ENCODE measurements around the gene PTBP3.
"Not testable (repeated sequence)": the region's sequence is repeated elsewhere in the genome, so short reads cannot be mapped to it uniquely, and the experiment has no call there.

Gene PTBP3

DNA sequence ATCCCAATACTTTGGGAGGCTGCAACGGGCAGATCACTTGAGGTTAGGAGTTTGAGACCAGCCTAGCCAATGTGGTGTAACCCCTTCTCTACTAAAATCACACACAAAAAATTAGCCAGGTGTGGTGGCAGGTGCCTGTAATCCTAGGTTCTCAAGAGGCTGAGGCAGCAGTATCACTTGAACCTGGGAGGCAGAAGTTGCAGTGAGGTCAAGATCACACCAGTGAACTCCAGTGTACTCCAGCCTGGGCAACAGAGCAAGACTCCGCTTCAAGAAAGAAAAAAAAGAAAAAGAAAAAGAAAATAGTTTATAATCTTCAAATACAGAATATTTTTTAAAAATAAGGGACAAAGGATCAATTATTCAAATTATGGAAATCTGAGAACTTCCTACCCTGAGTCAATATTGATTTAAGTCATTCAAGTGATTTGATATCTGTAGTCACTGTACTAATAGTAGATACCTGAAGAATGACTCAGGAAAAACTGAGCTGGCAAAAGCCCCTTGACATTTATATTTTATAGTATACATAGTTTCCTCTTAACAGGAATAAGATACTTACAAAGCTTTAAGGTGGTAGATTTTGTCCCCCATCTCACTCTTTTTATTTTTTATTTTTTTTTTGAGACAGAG, 61.8 kb downstream of the PTBP3 start:
- no peaks in the 10 kb centered on the region for H3K4me1 ChIP-seq (ENCODE audit: control insufficient read depth, low read depth, low read length)
- H3K27ac ChIP-seq (ENCODE audit: low read depth, low read length), result no peak overlapping the region
- H3K36me3 ChIP-seq (ENCODE audit: control insufficient read depth, insufficient read depth, low read length), result no peaks in the 10 kb centered on the region
- H4K8ac ChIP-seq (ENCODE audit: low read depth, low read length), result no peak overlapping the region
- no CpG with 5 or more reads among the region's 2 CpGs for WGBS (ENCODE audit: extremely low coverage, insufficient coverage, low lambda C conversion rate)
- no peak overlapping the region for H2AK5ac ChIP-seq (ENCODE audit: low read length)
- H3K4me2 ChIP-seq (ENCODE audit: low read length), result no peak overlapping the region
- H3K18ac ChIP-seq (ENCODE audit: low read length), result no peak overlapping the region
- no peak overlapping the region for H3K56ac ChIP-seq (ENCODE audit: low read length)
- peaks cover 5% of the 10 kb centered on the region for H3K79me1 ChIP-seq (ENCODE audit: low read length)
- no peak overlapping the region for H2BK5ac ChIP-seq (ENCODE audit: low read length)
- no peak overlapping the region for H2BK120ac ChIP-seq (ENCODE audit: low read depth, low read length)
- no peak for DNase-seq
- no peak overlapping the region for H3K9ac ChIP-seq (ENCODE audit: low read length)
- H3K4me3 ChIP-seq (ENCODE audit: low read length), result no peak overlapping the region
- no peak overlapping the region for H4K5ac ChIP-seq (ENCODE audit: low read length)
- no peaks in the 10 kb centered on the region for H3K27me3 ChIP-seq (ENCODE audit: insufficient read depth, low read length, poor library complexity)
- no peak overlapping the region for H2BK15ac ChIP-seq (replicated peaks; ENCODE audit: low read depth)
- no peak overlapping the region for H3K23ac ChIP-seq (ENCODE audit: low read length)
- no peak overlapping the region for H3K4ac ChIP-seq (ENCODE audit: low read depth, low read length)
- peaks cover 2% of the 10 kb centered on the region for H3K79me2 ChIP-seq (ENCODE audit: control insufficient read depth, insufficient read depth, low read length)

DNA sequence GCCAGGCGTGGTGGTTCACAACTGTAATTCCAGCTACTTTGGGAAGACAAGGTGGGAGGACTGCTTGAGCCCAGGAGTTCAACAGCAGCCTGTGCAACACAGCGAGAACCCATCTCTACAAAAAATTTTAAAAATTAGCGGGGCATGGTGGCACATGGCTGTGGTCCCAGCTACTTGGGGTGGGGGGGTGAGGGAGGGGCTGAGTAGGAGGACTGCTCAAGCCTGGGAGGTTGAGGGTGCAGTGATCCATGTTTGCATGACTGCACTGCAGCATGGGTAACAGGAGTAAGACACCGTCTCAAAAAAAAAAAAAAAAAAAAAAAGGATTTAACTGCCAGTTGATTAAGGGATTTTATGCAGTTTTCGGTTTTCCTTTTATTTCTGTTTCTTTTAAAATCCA, 65.0 kb downstream of the PTBP3 start:
- Histone ChIP-seq H2BK120ac (ENCODE audit: low read depth, low read length) (no peak overlapping the region), H2BK15ac (replicated peaks; ENCODE audit: low read depth) (no peak overlapping the region), H4K8ac (ENCODE audit: low read depth, low read length) (no peak overlapping the region), H3K4me2 (ENCODE audit: low read length) (no peak overlapping the region), H3K4ac (ENCODE audit: low read depth, low read length) (no peak overlapping the region), H3K27me3 (ENCODE audit: insufficient read depth, low read length, poor library complexity) (no peaks in the 10 kb centered on the region), H3K27ac (ENCODE audit: low read depth, low read length) (no peak overlapping the region), H2AK5ac (ENCODE audit: low read length) (no peak overlapping the region), H3K36me3 (ENCODE audit: control insufficient read depth, insufficient read depth, low read length) (no peaks in the 10 kb centered on the region), H3K18ac (ENCODE audit: low read length) (no peak overlapping the region), H3K9ac (ENCODE audit: low read length) (no peak overlapping the region), H4K5ac (ENCODE audit: low read length) (no peak overlapping the region), H3K56ac (ENCODE audit: low read length) (no peak overlapping the region), H3K4me1 (ENCODE audit: control insufficient read depth, low read depth, low read length) (no peaks in the 10 kb centered on the region), H2BK5ac (ENCODE audit: low read length) (no peak overlapping the region), H3K79me1 (ENCODE audit: low read length) (peaks cover 6% of the 10 kb centered on the region), H3K4me3 (ENCODE audit: low read length) (no peak overlapping the region), H3K23ac (ENCODE audit: low read length) (no peak overlapping the region), H3K79me2 (ENCODE audit: control insufficient read depth, insufficient read depth, low read length) (no peaks in the 10 kb centered on the region)
- WGBS (ENCODE audit: extremely low coverage, insufficient coverage, low lambda C conversion rate), result no CpG with 5 or more reads among the region's 5 CpGs
- DNase-seq, result no peak

DNA sequence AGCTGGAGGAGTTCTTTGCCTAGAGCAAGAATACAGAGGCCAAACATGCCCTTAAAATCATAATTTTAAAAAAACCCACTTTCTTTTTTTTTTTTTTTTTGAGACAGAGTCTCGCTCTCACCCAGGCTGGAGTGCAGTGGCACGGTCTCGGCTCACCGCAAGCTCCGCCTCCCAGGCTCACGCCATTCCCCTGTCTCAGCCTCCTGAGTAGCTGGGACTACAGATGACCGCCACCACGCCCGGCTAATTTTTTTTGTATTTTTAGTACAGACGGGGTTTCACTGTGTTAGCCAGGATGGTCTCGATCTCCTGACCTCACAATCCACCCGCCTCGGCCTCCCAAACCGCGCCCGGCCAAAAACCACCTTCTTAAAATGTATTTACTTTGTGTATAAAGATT, 66.3 kb downstream of the PTBP3 start:
- not testable (repeated sequence) for H3K79me1 ChIP-seq (ENCODE audit: low read length); H2BK15ac ChIP-seq (replicated peaks; ENCODE audit: low read depth); H4K8ac ChIP-seq (ENCODE audit: low read depth, low read length); H2AK5ac ChIP-seq (ENCODE audit: low read length); H2BK120ac ChIP-seq (ENCODE audit: low read depth, low read length); H3K4ac ChIP-seq (ENCODE audit: low read depth, low read length); H4K5ac ChIP-seq (ENCODE audit: low read length); H3K4me1 ChIP-seq (ENCODE audit: control insufficient read depth, low read depth, low read length); H3K4me2 ChIP-seq (ENCODE audit: low read length); H2BK5ac ChIP-seq (ENCODE audit: low read length); DNase-seq; H3K18ac ChIP-seq (ENCODE audit: low read length); H3K79me2 ChIP-seq (ENCODE audit: control insufficient read depth, insufficient read depth, low read length); H3K4me3 ChIP-seq (ENCODE audit: low read length); H3K56ac ChIP-seq (ENCODE audit: low read length); H3K23ac ChIP-seq (ENCODE audit: low read length); H3K36me3 ChIP-seq (ENCODE audit: control insufficient read depth, insufficient read depth, low read length); H3K27me3 ChIP-seq (ENCODE audit: insufficient read depth, low read length, poor library complexity); H3K9ac ChIP-seq (ENCODE audit: low read length); H3K27ac ChIP-seq (ENCODE audit: low read depth, low read length)
- no CpG with 5 or more reads among the region's 16 CpGs for WGBS (ENCODE audit: extremely low coverage, insufficient coverage, low lambda C conversion rate)

DNA sequence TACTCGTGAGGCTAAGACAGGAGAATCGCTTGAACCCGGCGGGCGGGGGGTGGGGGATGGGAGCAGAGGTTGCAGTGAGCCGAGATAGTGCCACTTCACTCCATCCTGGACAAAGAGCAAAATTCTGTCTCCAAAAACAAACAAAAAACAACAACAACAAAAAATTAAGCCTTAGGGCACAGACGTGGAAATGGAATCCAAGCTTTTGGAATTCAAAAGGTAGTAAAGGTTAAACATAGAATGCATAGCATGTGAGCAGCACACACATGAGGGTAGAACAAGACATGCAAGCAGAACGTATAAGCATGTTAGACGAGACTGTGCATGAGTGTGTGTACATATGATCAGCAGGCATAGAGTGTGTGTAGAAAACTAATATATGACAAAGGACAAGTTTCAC, 68.0 kb downstream of the PTBP3 start:
- no peak overlapping the region for H4K5ac ChIP-seq (ENCODE audit: low read length)
- peaks cover 3% of the 10 kb centered on the region for H3K79me1 ChIP-seq (ENCODE audit: low read length)
- no peak overlapping the region for H3K18ac ChIP-seq (ENCODE audit: low read length)
- H2AK5ac ChIP-seq (ENCODE audit: low read length), result no peak overlapping the region
- no peak overlapping the region for H4K8ac ChIP-seq (ENCODE audit: low read depth, low read length)
- WGBS (ENCODE audit: extremely low coverage, insufficient coverage, low lambda C conversion rate), result no CpG with 5 or more reads among the region's 9 CpGs
- H3K27ac ChIP-seq (ENCODE audit: low read depth, low read length), result no peak overlapping the region
- no peaks in the 10 kb centered on the region for H3K4me1 ChIP-seq (ENCODE audit: control insufficient read depth, low read depth, low read length)
- H3K4ac ChIP-seq (ENCODE audit: low read depth, low read length), result no peak overlapping the region
- no peak overlapping the region for H3K4me2 ChIP-seq (ENCODE audit: low read length)
- no peaks in the 10 kb centered on the region for H3K27me3 ChIP-seq (ENCODE audit: insufficient read depth, low read length, poor library complexity)
- no peaks in the 10 kb centered on the region for H3K36me3 ChIP-seq (ENCODE audit: control insufficient read depth, insufficient read depth, low read length)
- H2BK120ac ChIP-seq (ENCODE audit: low read depth, low read length), result no peak overlapping the region
- no peak overlapping the region for H3K56ac ChIP-seq (ENCODE audit: low read length)
- no peak for DNase-seq
- H3K4me3 ChIP-seq (ENCODE audit: low read length), result no peak overlapping the region
- no peak overlapping the region for H2BK15ac ChIP-seq (replicated peaks; ENCODE audit: low read depth)
- H3K23ac ChIP-seq (ENCODE audit: low read length), result no peak overlapping the region
- H2BK5ac ChIP-seq (ENCODE audit: low read length), result no peak overlapping the region
- H3K79me2 ChIP-seq (ENCODE audit: control insufficient read depth, insufficient read depth, low read length), result no peaks in the 10 kb centered on the region
- H3K9ac ChIP-seq (ENCODE audit: low read length), result no peak overlapping the region

DNA sequence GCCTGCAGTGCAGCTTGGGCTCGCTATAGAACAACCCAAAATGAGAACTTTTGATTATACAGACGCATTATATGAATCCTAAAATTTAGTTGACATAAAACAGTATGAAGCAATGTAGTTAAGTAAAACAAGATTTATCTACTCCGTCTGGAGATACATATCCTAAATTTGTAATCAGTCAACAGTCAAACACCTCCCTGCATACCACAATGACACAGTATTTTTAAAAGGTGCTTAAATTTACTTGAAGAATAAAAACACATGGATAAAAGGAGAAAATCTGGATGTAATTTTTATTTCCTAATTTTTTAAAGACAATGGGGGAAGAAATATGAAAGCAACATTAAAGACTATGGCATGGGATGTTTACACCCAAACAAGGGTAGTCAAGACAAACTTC, 70.8 kb downstream of the PTBP3 start:
- Histone ChIP-seq H3K23ac (ENCODE audit: low read length) (no peak overlapping the region), H2BK15ac (replicated peaks; ENCODE audit: low read depth) (no peak overlapping the region), H4K8ac (ENCODE audit: low read depth, low read length) (no peak overlapping the region), H3K27me3 (ENCODE audit: insufficient read depth, low read length, poor library complexity) (no peaks in the 10 kb centered on the region), H3K4me2 (ENCODE audit: low read length) (no peak overlapping the region), H4K5ac (ENCODE audit: low read length) (no peak overlapping the region), H3K4me1 (ENCODE audit: control insufficient read depth, low read depth, low read length) (no peaks in the 10 kb centered on the region), H3K79me1 (ENCODE audit: low read length) (peaks cover 3% of the 10 kb centered on the region), H3K9ac (ENCODE audit: low read length) (no peak overlapping the region), H2BK120ac (ENCODE audit: low read depth, low read length) (no peak overlapping the region), H3K4ac (ENCODE audit: low read depth, low read length) (no peak overlapping the region), H2AK5ac (ENCODE audit: low read length) (no peak overlapping the region), H3K79me2 (ENCODE audit: control insufficient read depth, insufficient read depth, low read length) (no peaks in the 10 kb centered on the region), H3K18ac (ENCODE audit: low read length) (no peak overlapping the region), H2BK5ac (ENCODE audit: low read length) (no peak overlapping the region), H3K56ac (ENCODE audit: low read length) (no peak overlapping the region), H3K36me3 (ENCODE audit: control insufficient read depth, insufficient read depth, low read length) (no peaks in the 10 kb centered on the region), H3K4me3 (ENCODE audit: low read length) (no peak overlapping the region), H3K27ac (ENCODE audit: low read depth, low read length) (no peak overlapping the region)
- DNase-seq, result no peak
- no CpG with 5 or more reads among the region's 3 CpGs for WGBS (ENCODE audit: extremely low coverage, insufficient coverage, low lambda C conversion rate)

DNA sequence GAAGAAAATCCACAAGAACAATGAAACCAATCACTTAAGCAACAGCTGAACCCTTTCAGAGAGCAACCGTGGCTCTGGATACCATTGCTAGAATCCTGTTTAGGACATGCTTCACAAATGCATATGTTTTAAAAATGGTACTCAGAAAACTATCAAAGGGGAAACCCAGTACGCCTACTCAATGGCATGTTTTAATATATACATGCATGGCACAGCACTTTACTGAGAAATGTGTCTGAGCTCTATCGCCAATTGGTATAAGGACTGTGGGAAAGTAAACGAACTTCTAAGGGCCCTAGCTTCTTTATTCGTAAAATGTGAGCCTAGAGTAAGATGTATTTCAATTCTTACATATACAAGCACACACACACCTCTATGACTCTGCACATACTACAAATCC, 72.3 kb downstream of the PTBP3 start:
- Histone ChIP-seq H3K4me1 (ENCODE audit: control insufficient read depth, low read depth, low read length) (no peaks in the 10 kb centered on the region), H2AK5ac (ENCODE audit: low read length) (no peak overlapping the region), H2BK15ac (replicated peaks; ENCODE audit: low read depth) (no peak overlapping the region), H2BK5ac (ENCODE audit: low read length) (no peak overlapping the region), H3K4ac (ENCODE audit: low read depth, low read length) (no peak overlapping the region), H3K4me2 (ENCODE audit: low read length) (no peak overlapping the region), H3K9ac (ENCODE audit: low read length) (no peak overlapping the region), H3K27ac (ENCODE audit: low read depth, low read length) (no peak overlapping the region), H4K8ac (ENCODE audit: low read depth, low read length) (no peak overlapping the region), H3K79me1 (ENCODE audit: low read length) (peaks cover 3% of the 10 kb centered on the region), H3K4me3 (ENCODE audit: low read length) (no peak overlapping the region), H3K18ac (ENCODE audit: low read length) (no peak overlapping the region), H3K23ac (ENCODE audit: low read length) (no peak overlapping the region), H3K79me2 (ENCODE audit: control insufficient read depth, insufficient read depth, low read length) (no peaks in the 10 kb centered on the region), H3K56ac (ENCODE audit: low read length) (no peak overlapping the region), H3K27me3 (ENCODE audit: insufficient read depth, low read length, poor library complexity) (no peaks in the 10 kb centered on the region), H3K36me3 (ENCODE audit: control insufficient read depth, insufficient read depth, low read length) (no peaks in the 10 kb centered on the region), H2BK120ac (ENCODE audit: low read depth, low read length) (no peak overlapping the region), H4K5ac (ENCODE audit: low read length) (no peak overlapping the region)
- no CpG with 5 or more reads among the region's 5 CpGs for WGBS (ENCODE audit: extremely low coverage, insufficient coverage, low lambda C conversion rate)
- no peak for DNase-seq
